ENCODE measurements around the gene HOXD3. TPM values are rescaled to one million over a fixed set of nuclear protein-coding genes. Genes with fewer than 3 reads are reported as not detected.

HOXD3 gene
- total RNA-seq, 1 experiment from 2014 or later = not detected

GRCh38 chr2:176115883-176116813 is 41.0 kb upstream of the HOXD3 start, which contains the start of gene HOXD10:
Gene HOXD10 (plus strand): TSS chr2:176116778. CDS start chr2:176116834, 56 bp downstream.
- Histone ChIP-seq H4K8ac (replicated peaks; ENCODE audit: insufficient read length, low read depth, low read length) (no peak within 1 kb of the TSS), H4K5ac (ENCODE audit: insufficient read length, low read depth, low read length) (no peak within 1 kb of the TSS), H3K4me2 (ENCODE audit: insufficient read depth, insufficient read length, low read length) (no peak within 1 kb of the TSS), H3K56ac (ENCODE audit: insufficient read length, low read depth, low read length) (no peak within 1 kb of the TSS), H3K27ac (ENCODE audit: insufficient read length, low read depth, low read length) (no peak within 1 kb of the TSS), H4K20me1 (ENCODE audit: control insufficient read depth, insufficient read depth, insufficient read length) (peaks cover 4% of the 10 kb centered on the region), H3K23ac (ENCODE audit: insufficient read length, low read depth, low read length) (no peak within 1 kb of the TSS), H2BK12ac (ENCODE audit: insufficient read length, low read depth, low read length) (no peak within 1 kb of the TSS), H2AFZ (ENCODE audit: low read length) (no peak within 1 kb of the TSS), H3K4me1 (ENCODE audit: insufficient read depth, low read length) (no peaks in the 10 kb centered on the region), H3K9me3 (ENCODE audit: control insufficient read depth, low read depth, low read length) (no peaks in the 10 kb centered on the region), H2BK5ac (ENCODE audit: insufficient read length, low read length) (no peak within 1 kb of the TSS), H3K18ac (ENCODE audit: insufficient read length, low read depth, low read length) (no peak within 1 kb of the TSS), H3K14ac (ENCODE audit: insufficient read depth, low read length) (no peak within 1 kb of the TSS), H2BK20ac (ENCODE audit: low read depth, low read length, poor library complexity, severe bottlenecking) (no peak within 1 kb of the TSS), H4K91ac (ENCODE audit: insufficient read length, low read depth, low read length) (no peak within 1 kb of the TSS), H3K4ac (ENCODE audit: low read depth, low read length) (no peak within 1 kb of the TSS), H3K23me2 (ENCODE audit: insufficient read length, low read depth, low read length, poor library complexity, severe bottlenecking) (peaks cover 2% of the 10 kb centered on the region), H3K27me3 (ENCODE audit: insufficient read depth, low read length) (peaks cover 98% of the 10 kb centered on the region), H3K9ac (ENCODE audit: extremely low read depth, insufficient read length, low read length) (no peak within 1 kb of the TSS), H2BK15ac (ENCODE audit: low read depth, low read length) (no peak within 1 kb of the TSS), H2AK5ac (ENCODE audit: insufficient read length, low read length) (no peak within 1 kb of the TSS), H2BK120ac (ENCODE audit: low read depth, low read length, poor library complexity, severe bottlenecking) (no peak within 1 kb of the TSS), H3T11ph (ENCODE audit: low read length) (no peak within 1 kb of the TSS), H3K79me2 (ENCODE audit: insufficient read depth, low read length) (no peaks in the 10 kb centered on the region), H3K79me1 (ENCODE audit: insufficient read depth, low read depth, low read length, poor library complexity, severe bottlenecking) (no peaks in the 10 kb centered on the region)
- no CpG with 5 or more reads among the region's 66 CpGs for WGBS (ENCODE audit: extremely low coverage, insufficient read length, low lambda C conversion rate)
- peaks cover 100% of the 10 kb centered on the region for H3K27me3 Mint-ChIP-seq (ENCODE audit: low read depth)
- H3K9me3 Mint-ChIP-seq = peaks cover 10 to 24% of the 10 kb centered on the region in 2 experiments
- peak; percentile 86 for DNase-seq
- H3K4me1 Mint-ChIP-seq = peaks cover 0 to 11% of the 10 kb centered on the region in 2 experiments; a peak in 2 of 4 replicates
- peak within 1 kb of the TSS; percentile 14 to 62; a peak in 2 of 5 replicates for H3K4me3 Mint-ChIP-seq
- peaks cover 0 to 3% (median 0%) of the 10 kb centered on the region in 3 experiments; a peak in 2 of 7 replicates for H3K36me3 Mint-ChIP-seq (ENCODE audit: insufficient read depth in 1 of 3, low read depth in 3 of 3)
- TF ChIP-seq CTCF (conservative IDR thresholded peaks at IDR 0.05) = peak; percentile 60
- H3K27ac Mint-ChIP-seq = no peak within 1 kb of the TSS

Measured in H9 (cell line).